ENCODE measurements around the gene ASRGL1.
"Not testable (repeated sequence)": the region's sequence is repeated elsewhere in the genome, so short reads cannot be mapped to it uniquely, and the experiment has no call there.

The ASRGL1 gene
- 13.7 to 82.6 (median 44.6) reads per million in 18 experiments for total RNA-seq

DNA sequence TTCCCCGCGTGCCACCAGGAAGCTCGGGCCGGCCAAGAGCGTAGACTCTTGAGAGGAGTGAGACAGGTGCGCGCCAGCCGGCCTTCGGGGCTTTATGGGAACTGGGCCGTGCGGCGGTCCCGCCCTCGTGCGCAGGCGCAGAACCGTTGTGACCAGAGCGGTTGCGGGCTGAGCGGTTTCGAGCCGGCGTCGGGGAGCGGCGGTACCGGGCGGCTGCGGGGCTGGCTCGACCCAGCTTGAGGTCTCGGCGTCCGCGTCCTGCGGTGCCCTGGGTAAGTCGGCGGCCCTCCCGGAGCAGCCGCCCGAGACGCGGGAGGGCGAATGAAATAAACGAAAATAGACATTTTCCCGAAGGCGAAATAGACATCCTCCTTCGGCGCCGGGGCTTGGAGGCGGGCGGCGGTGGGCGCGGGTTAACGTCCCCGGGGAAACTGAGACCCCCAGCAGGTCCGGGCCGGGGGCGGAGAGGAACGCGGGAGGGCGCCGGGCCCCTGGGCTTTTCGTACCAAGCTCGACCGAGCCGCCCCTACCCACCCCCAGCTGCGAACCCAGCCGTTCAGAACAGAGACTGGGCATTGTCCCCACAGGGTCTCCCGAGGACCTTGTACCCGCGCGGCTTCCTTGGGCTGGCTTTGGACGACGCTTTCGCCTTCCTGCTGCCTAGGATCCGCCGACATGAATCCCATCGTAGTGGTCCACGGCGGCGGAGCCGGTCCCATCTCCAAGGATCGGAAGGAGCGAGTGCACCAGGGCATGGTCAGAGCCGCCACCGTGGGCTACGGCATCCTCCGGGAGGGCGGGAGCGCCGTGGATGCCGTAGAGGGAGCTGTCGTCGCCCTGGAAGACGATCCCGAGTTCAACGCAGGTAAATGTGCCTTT, at the start of gene ASRGL1:
Gene ASRGL1 (plus strand): TSS at position 146 of the 879 bp plus-strand sequence. CDS start 530 bp downstream, at position 676.
- DNase-seq, result peak; percentile 70 to 83

DNA sequence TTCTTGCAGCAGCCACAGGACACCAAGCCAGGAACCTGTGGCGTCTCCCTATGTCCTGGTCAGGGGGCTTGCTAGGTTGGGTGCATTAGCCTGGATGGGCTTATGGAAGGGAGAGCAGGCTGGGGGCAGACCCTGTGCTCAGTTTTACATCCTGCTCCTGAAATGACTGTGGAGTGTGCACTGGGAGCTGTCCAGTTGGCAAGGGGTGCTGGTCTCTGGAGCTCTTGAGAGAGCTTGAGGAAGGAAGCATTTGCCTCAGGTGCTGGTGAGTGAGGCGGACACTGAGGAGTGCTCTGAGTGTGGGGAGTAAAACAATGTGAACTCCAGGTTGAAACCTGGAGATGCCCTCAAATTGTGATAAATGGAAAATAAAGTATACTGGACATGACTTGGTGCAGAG, 41.7 kb upstream of the ASRGL1 start:
- DNase-seq, result peak in 1 of 2 donors; percentile 12

DNA sequence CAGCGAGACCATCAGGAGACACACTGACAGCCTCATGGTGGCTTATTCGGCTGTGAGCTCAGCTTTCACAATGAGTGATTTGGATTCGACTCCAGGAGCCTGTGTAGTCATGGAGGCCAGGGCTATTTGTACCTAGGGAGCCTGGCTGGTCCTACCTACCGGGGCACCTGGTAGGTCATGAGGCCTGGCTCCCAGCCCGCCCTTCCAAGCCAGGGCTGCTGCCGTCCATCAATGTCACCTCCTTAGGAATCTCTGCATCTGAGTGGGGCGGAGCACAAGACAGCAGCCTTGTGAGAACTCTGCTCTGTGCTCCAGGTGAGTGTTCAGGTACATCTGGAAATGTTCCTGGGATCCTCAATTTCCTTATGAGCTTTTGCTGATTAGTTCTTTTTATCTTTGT, 38.3 kb upstream of the ASRGL1 start, which contains the start of gene SCGB1D4:
Gene SCGB1D4 (minus strand): TSS at position 101 of the 400 bp plus-strand sequence. CDS start 65 bp downstream, at position 36.
- DNase-seq, result no peak

DNA sequence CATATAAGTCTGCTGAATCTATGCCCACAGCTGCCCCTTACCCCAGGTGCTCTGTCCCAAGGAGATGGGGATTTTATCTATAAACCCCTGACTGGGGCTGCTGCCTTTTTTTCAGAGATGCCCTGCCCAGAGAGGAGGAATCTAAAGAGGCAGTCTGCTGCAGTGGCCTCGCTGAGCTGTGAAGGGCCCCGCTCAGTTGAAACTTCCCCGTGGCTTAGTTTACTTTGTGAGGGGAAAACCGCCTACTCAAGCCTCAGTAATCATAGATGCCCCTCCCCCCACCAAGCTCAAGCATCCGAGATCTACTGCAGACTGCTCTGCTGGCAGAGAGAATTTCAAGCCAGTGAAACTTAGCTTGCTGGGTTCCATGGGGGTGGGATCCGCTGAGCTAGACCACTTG, 31.0 kb upstream of the ASRGL1 start:
- DNase-seq, result no peak

DNA sequence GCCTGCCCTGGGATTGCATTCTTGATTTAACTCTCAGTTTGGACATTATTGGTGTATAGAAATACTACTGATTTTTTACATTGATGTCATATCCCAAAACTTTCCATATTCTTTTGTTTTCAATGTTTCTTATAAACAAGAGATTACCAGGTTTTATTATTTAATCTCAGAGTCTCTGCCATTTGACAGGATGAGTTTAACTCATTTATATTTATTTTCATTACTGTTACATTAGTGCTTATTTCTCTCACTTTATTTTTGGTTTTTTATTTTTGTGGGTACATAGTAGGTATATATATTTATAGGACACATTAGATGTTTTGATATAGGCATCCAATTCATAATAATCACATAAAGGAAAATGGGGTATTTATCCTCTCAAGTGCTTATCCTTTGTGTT, 29.3 kb upstream of the ASRGL1 start:
- DNase-seq, result no peak

DNA sequence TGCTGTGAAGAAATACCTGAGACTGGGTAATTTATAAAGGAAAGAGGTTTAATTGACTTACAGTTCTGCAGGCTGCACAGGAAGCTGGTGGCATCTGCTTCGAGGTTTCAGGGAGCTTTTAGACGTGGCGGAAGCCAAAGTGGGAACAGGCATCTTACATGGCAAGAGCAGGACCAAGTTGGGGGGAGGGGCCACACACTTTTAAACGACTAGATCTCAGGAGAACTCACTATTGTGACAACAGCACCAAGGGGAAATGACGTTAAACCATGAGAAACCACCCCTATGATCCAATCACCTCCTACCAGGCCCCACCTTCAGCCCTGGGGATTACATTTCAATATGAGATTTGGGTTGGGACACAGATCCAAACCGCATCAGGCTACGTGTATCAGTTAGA, 27.3 kb upstream of the ASRGL1 start:
- no peak for DNase-seq

DNA sequence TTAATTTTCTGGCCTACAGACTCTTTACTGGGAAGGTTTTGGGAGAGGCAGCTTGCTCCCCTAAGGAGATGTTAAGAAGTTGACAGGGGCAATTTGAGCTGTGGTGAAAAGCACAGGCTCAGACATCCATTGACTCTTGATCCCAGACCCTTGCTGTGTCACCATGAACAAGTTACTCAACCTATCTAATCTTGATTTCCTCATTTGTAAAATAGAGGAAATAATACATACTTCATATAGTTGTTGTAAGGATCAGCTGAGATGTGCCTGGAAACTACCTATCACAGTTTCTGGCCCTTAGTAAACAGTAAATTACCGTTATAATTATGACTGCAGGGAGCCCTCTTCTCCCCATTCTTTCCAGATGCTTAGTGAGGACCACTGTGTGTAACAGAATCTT, 21.8 kb upstream of the ASRGL1 start:
- peak; percentile 54 to 76 for DNase-seq

DNA sequence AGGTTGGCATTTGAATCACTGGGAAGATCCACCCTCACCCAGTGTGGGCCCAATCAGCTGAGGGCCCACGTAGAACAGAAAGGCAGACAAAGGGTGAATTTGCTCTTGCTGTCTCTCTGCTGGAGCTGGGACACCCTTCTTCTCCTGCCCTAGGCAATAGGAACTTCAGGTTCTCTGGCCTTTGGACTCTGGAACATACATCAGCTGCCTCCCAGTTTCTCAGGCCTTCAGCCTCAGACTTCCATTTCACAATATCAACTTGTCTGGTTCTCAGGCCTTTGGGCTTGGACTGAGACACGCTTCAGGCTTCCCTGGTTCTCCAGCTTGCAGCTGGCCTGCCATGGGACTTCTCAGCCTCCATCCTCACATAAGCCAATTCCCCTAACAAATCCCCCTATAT, 14.7 kb upstream of the ASRGL1 start:
- no peak for DNase-seq

DNA sequence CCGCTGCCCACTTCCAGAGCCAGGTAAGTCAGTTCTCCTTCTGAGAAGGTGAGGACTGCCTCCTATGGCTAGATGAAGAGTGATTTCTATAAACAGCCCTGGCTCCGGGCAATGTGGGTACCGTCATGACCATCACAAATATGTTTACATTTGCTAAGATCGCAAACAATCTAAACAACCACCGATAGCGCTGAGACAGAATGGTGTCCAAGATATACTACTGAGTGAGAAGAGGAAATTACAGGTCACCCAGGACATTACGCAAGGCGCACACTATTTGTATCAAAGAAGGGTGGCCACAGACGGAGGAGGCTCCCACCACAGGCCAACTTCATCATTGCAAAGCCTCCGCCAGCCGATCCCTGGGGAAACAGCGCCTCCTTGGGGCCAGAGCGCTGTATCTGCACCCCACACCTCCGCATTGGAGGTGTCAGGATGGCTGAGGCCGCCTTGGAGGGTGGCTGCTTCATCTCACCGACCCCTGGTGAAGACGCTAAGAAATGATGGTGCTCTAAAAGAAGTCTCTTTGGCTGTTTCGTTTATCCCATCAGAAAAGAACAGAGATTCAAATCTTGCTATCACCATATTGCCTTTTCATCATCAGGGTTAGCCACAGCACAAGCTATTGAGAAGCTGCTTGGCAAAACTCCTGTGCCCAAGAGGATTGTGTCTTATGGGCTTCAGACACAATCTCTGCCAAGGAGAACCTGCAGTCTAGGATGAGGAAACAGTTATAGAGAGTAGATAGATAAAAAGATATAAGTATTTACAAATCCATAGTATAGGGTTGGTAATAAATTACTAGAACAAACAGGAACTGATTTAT, 12.3 kb upstream of the ASRGL1 start:
- peak; percentile 83 to 87 for DNase-seq

DNA sequence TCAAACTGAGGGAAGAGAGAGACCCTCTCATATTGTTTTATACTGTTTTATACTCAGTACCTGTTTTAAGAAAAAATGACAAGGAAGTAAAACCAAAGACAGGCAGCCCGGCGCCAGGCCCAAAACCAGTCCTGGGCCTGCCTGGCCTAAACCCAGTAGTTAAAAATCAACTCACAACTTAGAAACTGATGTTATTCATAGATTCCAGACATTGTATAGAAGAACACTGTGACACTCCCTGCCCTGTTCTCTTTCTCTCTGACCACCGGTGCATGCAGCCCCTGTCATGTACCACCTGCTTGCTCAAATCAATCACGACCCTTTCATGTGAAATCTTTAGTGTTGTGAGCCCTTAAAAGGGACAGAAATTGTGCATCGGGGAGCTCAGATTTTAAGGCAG, 11.5 kb upstream of the ASRGL1 start:
- DNase-seq, result not testable (repeated sequence)

DNA sequence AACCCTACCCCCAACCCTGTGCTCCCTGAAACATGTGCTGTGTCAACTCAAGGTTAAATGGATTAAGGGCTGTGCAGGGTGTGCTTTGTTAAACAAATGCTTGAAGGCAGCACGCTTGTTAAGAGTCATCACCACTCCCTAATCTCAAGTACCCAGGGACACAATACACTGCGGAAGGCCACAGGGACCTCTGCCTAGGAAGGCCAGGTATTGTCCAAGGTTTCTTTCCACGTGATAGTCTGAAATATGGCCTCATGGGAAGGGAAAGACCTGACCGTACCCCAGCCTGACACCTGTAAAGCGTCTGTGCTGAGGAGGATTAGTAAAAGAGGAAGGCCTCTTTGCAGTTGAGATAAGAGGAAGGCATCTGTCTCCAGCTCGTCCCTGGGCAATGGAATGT, 10.5 kb upstream of the ASRGL1 start:
- DNase-seq, result not testable (repeated sequence)

DNA sequence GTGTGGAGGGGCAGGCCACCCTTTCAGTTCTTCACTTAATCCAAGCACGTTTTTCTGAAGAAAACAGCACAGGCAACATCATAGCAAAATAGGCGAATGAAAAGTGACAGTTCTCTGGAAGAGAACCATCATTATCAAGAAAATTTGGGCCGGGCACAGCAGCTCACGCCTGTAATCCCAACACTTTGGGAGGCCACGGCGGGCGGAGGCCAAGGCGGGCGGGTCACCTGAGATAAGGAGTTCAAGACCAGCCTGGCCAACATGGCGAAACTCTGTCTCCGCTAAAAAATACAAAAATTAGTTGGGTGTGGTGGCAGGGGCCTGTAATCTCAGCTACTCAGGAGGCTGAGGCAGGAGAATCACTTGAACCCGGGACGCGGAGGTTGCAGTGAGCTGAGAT, 9.7 kb upstream of the ASRGL1 start:
- DNase-seq, result not testable (repeated sequence)

DNA sequence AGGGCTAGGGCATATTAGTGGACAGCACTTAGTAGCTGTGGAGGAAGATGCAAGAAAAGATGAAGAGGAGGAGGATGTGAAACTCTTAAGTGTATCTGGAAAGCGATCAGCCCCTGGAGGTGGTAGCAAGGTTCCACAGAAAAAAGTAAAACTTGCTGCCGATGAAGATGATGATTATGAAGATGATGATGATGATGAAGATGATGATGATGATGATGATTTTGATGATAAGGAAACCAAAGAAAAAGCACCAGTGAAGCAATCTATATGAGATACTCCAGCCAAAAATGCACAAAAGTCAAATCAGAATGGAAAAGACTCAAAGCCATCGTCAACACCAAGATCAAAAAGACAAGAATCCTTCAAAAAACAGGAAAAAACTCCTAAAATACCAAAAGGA, 6.0 kb upstream of the ASRGL1 start:
- not testable (repeated sequence) for DNase-seq

DNA sequence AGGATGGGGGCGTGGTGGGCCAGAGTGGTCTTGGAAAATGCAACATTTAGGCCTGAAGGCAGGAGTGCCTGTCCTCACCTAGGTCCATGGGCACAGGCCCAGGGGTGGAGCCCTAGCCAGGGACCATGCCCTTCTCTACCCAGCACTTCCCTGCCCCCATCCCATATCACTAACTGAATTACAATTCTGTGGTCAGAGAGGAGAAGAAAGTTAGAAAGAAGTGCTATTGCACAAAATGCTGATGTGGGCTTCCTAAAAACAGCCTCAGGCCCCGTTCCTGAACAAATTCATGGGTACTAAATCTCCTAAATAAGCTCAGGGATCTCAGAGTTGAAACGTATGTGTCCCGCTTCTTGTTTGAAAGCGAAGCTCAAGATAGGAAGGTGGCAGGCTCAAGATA, 3.5 kb upstream of the ASRGL1 start:
- DNase-seq, result peak in 1 of 2 donors; percentile 30

DNA sequence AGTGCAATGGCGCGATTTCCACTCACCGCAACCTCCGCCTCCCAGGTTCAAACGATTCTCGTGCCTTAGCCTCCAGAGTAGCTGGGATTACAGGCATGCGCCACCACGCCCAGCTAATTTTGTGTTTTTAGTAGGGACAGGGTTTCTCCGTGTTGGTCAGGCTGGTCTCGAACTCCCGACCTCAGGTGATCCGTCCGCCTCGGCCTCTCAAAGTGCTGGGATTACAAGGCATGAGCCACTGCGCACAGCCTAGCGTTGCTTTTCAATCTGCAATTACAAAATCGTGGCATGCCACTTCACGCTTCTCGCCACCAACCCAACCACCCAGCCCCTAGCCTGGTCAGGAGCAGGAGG, 322 bp upstream of the ASRGL1 start:
- DNase-seq, result not testable (repeated sequence)

DNA sequence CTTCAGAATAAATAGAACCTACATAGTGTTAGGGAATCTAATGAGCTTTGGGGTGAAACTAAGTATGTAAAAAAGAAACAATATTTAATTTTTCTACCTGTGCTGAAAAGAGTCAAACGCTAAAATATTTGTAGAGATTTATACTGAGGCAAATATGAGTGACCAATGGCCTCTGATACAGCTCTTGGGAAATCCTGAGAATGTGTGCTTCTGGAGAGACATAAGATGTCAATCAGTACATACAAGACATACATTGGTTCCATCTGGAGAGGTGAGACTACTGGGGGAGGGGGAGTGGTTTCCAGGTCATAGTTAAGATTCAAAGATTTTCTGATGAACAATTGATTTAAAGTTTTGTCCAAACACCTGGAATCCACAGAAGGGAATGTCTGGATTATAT, 970 bp downstream of the ASRGL1 start:
- DNase-seq, result no peak

DNA sequence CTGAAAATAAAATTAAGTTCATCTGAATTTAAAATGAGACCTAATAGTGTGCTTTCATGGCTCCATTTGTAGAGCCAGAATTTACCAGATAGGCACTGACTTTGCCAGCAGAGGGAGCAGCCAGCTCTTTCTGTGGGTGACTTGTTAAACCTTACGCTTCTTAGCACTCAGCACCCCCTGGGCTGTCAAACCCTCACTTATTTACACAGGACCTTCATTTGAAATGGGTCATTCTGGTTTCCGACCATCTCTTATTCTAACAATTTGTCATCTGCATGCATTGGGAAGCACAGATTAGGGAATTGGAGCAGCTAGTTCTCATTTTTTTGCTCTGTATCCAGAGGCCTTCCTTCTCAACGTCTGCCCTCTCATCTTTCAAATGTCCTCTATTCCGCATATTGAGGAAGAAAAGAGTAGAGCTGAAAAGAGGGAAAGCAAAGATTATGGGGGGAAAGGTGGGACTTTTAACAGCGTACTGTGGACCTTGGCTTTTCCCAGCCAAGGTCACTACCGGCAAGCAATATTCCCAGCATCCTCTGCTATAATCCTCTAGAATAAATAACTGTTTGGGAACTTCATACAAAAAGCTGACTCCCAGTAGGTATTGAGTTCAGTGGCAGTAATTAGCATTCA, 3.1 kb downstream of the ASRGL1 start:
- peak; percentile 74 to 75 for DNase-seq

DNA sequence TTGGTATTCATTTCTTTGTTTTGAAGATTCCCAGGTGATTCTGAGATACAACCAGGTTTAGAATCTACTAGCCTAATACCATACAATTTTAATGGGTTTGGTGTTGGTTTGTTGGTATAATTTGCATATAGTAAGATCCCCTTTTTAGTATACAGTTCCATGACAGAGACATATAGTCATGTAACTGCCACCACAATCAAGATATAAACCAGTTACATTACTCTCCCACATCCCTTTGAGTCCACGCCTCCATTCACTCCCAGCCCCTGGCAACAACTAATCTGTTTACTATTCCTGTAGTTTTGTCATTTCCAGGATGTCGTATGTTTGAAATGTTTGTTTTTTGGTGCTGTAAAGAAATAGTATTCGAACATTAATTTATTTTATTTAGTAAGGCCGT, 4.3 kb downstream of the ASRGL1 start:
- peak in 1 of 2 donors; percentile 9 for DNase-seq

DNA sequence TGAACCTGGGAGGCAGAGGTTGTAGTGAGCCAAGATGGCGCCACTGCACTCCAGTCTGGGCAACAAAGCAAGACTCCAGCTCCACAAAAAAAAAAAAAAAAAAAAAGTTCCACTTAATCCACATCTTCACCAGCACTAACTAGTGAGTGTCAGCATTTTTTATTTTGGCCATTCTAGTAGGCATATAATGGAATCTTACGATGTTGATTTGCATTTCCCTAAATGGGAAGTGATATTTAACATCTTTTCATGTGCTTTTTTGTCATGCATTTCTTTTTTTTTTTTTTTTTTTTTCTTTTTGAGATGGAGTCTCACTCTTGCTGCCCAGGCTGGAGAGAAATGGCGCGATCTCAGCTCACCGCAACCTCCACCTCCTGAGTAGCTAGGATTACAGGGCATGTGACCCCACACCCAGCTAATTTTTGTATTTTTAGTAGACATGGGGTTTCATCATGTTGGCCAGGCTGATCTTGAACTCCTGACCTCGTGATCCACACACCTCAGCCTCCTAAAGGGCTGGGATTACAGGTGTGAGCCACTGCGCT, 6.5 kb downstream of the ASRGL1 start:
- DNase-seq, result peak; percentile 69 to 71

DNA sequence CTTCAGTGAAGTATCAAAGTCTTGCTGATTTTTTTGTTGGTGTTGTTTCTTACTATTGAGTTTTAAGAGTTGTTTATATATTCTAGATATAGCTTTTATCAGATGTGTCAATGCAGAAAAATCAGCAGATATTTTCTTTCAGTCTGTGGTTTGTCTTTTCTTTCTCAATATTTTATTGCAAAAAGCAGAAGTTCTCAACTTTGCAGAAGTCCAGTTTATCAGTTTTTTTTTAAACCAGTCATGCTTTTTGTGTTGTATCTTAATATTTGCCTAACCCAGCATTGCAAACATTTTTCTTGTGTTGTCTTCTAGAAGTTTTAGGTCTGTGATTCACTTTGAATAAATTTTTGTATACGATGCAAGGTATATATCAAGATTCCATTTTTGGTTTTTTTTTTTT, 7.0 kb downstream of the ASRGL1 start:
- peak; percentile 47 to 94 for DNase-seq

DNA sequence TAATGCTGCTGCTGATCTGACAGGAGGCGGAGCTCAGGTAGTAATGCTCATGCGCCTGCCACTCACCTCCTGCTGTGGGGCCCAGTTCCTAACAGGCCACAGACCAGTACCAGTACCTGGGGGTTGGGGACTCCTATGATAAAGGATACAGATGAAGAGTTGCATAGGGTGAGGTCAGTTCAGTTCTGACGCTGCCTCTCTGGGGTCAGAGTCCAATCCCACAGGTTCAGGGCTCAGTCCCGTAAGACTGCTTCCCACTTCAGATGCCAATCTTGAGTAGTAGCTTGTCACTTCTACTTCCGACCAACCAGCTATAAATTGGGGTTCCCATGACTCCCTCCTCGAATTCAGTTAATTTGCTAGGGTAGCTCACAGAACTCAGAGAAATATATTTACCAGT, 8.6 kb downstream of the ASRGL1 start:
- no peak for DNase-seq

Measured in inflammatory macrophage (primary cell).